ENCODE results near the gene CSPG5.
A peak's percentile ranks its signal among the peaks of the same experiment; 100 is the strongest.

The CSPG5 gene, protein sequence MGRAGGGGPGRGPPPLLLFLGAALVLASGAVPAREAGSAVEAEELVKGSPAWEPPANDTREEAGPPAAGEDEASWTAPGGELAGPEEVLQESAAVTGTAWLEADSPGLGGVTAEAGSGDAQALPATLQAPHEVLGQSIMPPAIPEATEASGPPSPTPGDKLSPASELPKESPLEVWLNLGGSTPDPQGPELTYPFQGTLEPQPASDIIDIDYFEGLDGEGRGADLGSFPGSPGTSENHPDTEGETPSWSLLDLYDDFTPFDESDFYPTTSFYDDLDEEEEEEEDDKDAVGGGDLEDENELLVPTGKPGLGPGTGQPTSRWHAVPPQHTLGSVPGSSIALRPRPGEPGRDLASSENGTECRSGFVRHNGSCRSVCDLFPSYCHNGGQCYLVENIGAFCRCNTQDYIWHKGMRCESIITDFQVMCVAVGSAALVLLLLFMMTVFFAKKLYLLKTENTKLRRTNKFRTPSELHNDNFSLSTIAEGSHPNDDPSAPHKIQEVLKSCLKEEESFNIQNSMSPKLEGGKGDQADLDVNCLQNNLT

GRCh38 chr3:47578691-47579632 is at the start of gene CSPG5:
Gene CSPG5 (minus strand): TSS chr3:47578865. CDS start chr3:47578693, 172 bp downstream.
- in situ Hi-C loops (cut with MboI; ENCODE audit: low pct_unique_long_range_greater_than_20kb, low sequenced_read_pairs, unreplicated experiment): no loop called here
- DNase-seq (ENCODE audit: low spot score): peak; percentile 76
- TF ChIP-seq, protein P1, sequence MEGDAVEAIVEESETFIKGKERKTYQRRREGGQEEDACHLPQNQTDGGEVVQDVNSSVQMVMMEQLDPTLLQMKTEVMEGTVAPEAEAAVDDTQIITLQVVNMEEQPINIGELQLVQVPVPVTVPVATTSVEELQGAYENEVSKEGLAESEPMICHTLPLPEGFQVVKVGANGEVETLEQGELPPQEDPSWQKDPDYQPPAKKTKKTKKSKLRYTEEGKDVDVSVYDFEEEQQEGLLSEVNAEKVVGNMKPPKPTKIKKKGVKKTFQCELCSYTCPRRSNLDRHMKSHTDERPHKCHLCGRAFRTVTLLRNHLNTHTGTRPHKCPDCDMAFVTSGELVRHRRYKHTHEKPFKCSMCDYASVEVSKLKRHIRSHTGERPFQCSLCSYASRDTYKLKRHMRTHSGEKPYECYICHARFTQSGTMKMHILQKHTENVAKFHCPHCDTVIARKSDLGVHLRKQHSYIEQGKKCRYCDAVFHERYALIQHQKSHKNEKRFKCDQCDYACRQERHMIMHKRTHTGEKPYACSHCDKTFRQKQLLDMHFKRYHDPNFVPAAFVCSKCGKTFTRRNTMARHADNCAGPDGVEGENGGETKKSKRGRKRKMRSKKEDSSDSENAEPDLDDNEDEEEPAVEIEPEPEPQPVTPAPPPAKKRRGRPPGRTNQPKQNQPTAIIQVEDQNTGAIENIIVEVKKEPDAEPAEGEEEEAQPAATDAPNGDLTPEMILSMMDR (IDR thresholded peaks at IDR 0.05; ENCODE audit: extremely low read depth, insufficient read depth, missing control alignments): no peak

- TF ChIP-seq, protein P1 (IDR thresholded peaks at IDR 0.05; ENCODE audit: extremely low read depth, insufficient read depth, missing control alignments): no peak
- DNase-seq (ENCODE audit: low spot score): no peak
- in situ Hi-C loops (cut with MboI; ENCODE audit: low pct_unique_long_range_greater_than_20kb, low sequenced_read_pairs, unreplicated experiment): no loop called here
Observed at GRCh38 chr3:47628426-47628825, 49.8 kb upstream of the CSPG5 start.

DNA sequence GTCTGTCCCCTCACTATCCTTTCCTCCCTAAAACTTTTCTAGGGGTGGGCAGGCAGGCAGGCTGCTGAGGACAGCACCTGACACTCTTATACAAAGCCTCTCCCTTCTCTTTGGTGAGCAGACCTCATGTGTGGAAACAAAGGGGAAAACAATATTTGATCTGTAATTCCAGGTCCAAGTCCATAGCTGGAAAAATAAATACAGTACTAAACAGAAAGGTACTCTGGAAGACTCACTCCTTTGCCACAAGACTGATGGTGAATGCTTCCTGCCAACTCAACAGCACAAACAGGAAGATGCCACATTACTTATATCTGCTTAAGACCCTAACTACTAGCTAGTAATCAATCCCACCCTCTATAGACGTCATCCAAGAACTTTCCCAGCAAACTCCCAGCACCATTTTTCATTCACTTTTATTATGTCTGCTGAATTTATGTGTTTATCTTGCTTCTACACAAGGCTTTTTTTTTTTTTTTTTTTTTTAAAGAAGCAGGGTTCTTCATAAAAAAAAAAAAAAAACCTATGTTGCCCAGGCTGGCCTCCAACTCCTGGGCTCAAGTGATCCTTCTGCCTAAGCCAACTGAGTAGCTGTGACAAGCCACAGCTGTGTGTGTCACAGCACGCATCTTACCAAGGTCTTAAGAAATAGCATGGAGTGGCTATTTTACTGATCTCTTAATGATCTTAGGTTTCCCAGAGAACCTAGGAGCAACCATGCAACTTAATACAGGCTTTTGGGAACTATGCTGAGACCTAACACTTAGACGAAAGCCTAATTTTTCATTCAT is 44.2 kb upstream of the CSPG5 start:
- no peak for DNase-seq (ENCODE audit: low spot score)
- TF ChIP-seq, protein P1 (IDR thresholded peaks at IDR 0.05; ENCODE audit: extremely low read depth, insufficient read depth, missing control alignments): no peak
- in situ Hi-C loops (cut with MboI; ENCODE audit: low pct_unique_long_range_greater_than_20kb, low sequenced_read_pairs, unreplicated experiment): no loop called here

GRCh38 chr3:47617086-47618010 is 38.7 kb upstream of the CSPG5 start:
- TF ChIP-seq, protein P1 (IDR thresholded peaks at IDR 0.05; ENCODE audit: extremely low read depth, insufficient read depth, missing control alignments): no peak
- no peak for DNase-seq (ENCODE audit: low spot score)
- in situ Hi-C loops (cut with MboI; ENCODE audit: low pct_unique_long_range_greater_than_20kb, low sequenced_read_pairs, unreplicated experiment): no loop called here

- TF ChIP-seq, protein P1 (IDR thresholded peaks at IDR 0.05; ENCODE audit: extremely low read depth, insufficient read depth, missing control alignments): no peak
- no peak for DNase-seq (ENCODE audit: low spot score)
- in situ Hi-C loops (cut with MboI; ENCODE audit: low pct_unique_long_range_greater_than_20kb, low sequenced_read_pairs, unreplicated experiment): no loop called here
Observed at GRCh38 chr3:47614788-47615187, 36.1 kb upstream of the CSPG5 start.

Measured in GM13977 (cell line).